Keratinocyte (primary cell): ENCODE results near the gene JUP. TPM values are rescaled to one million over a fixed set of nuclear protein-coding genes. Genes with fewer than 3 reads are reported as not detected.

Experiments
- DNase-seq: peaks from one replicate; pipeline ENCODE4 v3.0.0-alpha.2; 2011; ENCODE audit warnings: low read depth, missing footprints, low spot score
- FAIRE-seq: peaks from 2 replicates; lab custom pipeline; 2011; peaks lifted over from hg19 to GRCh38; lab: Jason Lieb, UNC
- H2AFZ ChIP-seq: 2 replicates; pipeline ENCODE4 v1.6.0; 2012; ENCODE audit warnings: low read length, control low read depth, inconsistent platforms; ENCODE audit not compliant: control insufficient read depth
- H3K27ac ChIP-seq: 2 replicates; pipeline ENCODE4 v1.5.1; 2011; ENCODE audit warnings: low read length; ENCODE audit not compliant: control insufficient read depth, insufficient read depth
- H3K27me3 ChIP-seq: 3 replicates; pipeline ENCODE4 v1.6.0; 2011; ENCODE audit warnings: low read length; ENCODE audit not compliant: control insufficient read depth, insufficient read depth; ENCODE audit errors: extremely low read depth
- H3K36me3 ChIP-seq, 2 experiments: 2 replicates in 1 of 2; 3 replicates in 1 of 2; pipeline ENCODE4 v1.5.1; 2011; ENCODE audit warnings: low read length in 2 of 2, mild to moderate bottlenecking in 1 of 2; ENCODE audit not compliant: control insufficient read depth in 2 of 2, insufficient read depth in 2 of 2; ENCODE audit errors: extremely low read depth in 1 of 2
- H3K4me1 ChIP-seq: 3 replicates; pipeline ENCODE4 v1.5.1; 2011; ENCODE audit warnings: low read length; ENCODE audit not compliant: control insufficient read depth, insufficient read depth; ENCODE audit errors: extremely low read depth
- H3K4me2 ChIP-seq: 3 replicates; pipeline ENCODE4 v1.6.0; 2011; ENCODE audit warnings: low read depth, low read length; ENCODE audit not compliant: control insufficient read depth, insufficient read depth; ENCODE audit errors: extremely low read depth
- H3K4me3 ChIP-seq, 3 experiments: fragments of 200-600 bp in 1 of 3; sonication (generic) in 1 of 3; 2 replicates in 2 of 3; 3 replicates in 1 of 3; pipeline ENCODE4 v1.5.1; 2011 to 2016; ENCODE audit warnings: low read length in 3 of 3, mild to moderate bottlenecking in 3 of 3, control low read depth in 2 of 3, inconsistent platforms in 1 of 3, low read depth in 1 of 3, mixed read lengths in 1 of 3, mixed run types in 1 of 3, moderate library complexity in 1 of 3; ENCODE audit not compliant: control insufficient read depth in 2 of 3, insufficient read depth in 2 of 3; ENCODE audit errors: extremely low read depth in 1 of 3
- H3K79me2 ChIP-seq: 2 replicates; pipeline ENCODE4 v1.6.0; 2012; ENCODE audit warnings: low read length; ENCODE audit not compliant: control insufficient read depth, insufficient read depth
- H3K9ac ChIP-seq: 3 replicates; pipeline ENCODE4 v1.6.0; 2011; ENCODE audit warnings: low read length; ENCODE audit not compliant: control insufficient read depth, insufficient read depth; ENCODE audit errors: extremely low read depth
- H3K9me1 ChIP-seq: 3 replicates; pipeline ENCODE4 v1.6.0; 2011; ENCODE audit warnings: low read length; ENCODE audit not compliant: control insufficient read depth, insufficient read depth; ENCODE audit errors: extremely low read depth
- H3K9me3 ChIP-seq: 2 replicates; pipeline ENCODE4 v1.5.1; 2012; ENCODE audit warnings: low read depth, low read length; ENCODE audit not compliant: control insufficient read depth
- H4K20me1 ChIP-seq: 3 replicates; pipeline ENCODE4 v1.6.0; 2011; ENCODE audit warnings: low read length; ENCODE audit not compliant: control insufficient read depth, insufficient read depth; ENCODE audit errors: extremely low read depth
- EZH2 ChIP-seq: IDR thresholded peaks from one replicate; pipeline ENCODE4 v1.6.1; 2012; ENCODE audit warnings: inconsistent platforms, mild to moderate bottlenecking, low read length, moderate library complexity
- dilution Hi-C: fragments of 300-500 bp; cut with MboI; formaldehyde crosslinking; loops from one replicate; pipeline ENCODE4 v1.7.0; 2020; ENCODE audit warnings: low sequenced_read_pairs; ENCODE audit not compliant: extremely low pct_ligation_motif_present
- polyA plus RNA-seq, 5 experiments: library from polyadenylated mRNA; depleted of rRNA in 3 of 5; stranded (reverse) in 3 of 5; stranded (forward) in 1 of 5; unstranded in 1 of 5; fragments of >200 nt; gene quantifications; 1 replicate in 1 of 5; 2 replicates in 3 of 5; 3 replicates in 1 of 5; pipeline versions ENCODE4 v1.2.1 to v1.2.3, GENCODE V29; 2011 to 2012; ENCODE audit warnings: missing spikeins in 2 of 5, low read depth in 1 of 5, low replicate concordance in 1 of 5
- TF ChIP-seq, protein P1 (sequence below), 3 experiments: IDR thresholded peaks in 1 of 3; conservative IDR thresholded peaks in 1 of 3; optimal IDR thresholded peaks in 1 of 3; 2 replicates in 2 of 3; 3 replicates in 1 of 3; pipeline versions ENCODE3 to v1.5.1; 2011; ENCODE audit warnings: low read length in 3 of 3, mild to moderate bottlenecking in 3 of 3, moderate library complexity in 2 of 3, control low read depth in 1 of 3, inconsistent platforms in 1 of 3; ENCODE audit not compliant: insufficient read depth in 2 of 3; ENCODE audit errors: extremely low read depth in 1 of 3

The JUP gene
- polyA plus RNA-seq, 1 donor (not counting 4 experiments of a cell fraction or from before 2014, with no cell fraction given): 152 TPM

DNA sequence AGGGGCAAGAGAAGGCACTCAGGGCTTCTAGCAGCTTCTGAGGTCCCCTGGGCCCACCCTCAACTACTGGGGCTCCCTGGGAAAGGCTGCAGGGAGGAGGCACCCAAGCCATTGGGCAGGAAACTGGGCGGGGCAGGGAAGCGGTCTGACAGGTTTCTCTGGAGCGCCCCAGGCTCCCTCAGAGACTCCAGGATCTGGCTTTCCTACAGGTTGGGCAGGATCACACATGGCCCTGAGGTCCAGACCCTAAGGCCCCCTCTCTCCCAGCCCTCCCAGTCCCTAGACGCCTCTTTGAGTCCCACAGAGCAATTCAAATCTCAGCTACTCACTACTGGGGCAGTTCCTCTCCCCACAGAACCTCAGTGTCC, 14.3 kb downstream of the JUP start:
- Histone ChIP-seq H3K27ac (peak overlapping the region; percentile 98), H3K36me3 (peaks cover 44 to 55% of the 10 kb centered on the region in 2 experiments), H3K79me2 (peaks cover 74% of the 10 kb centered on the region), H3K4me2 (peak overlapping the region; percentile 63), H3K4me3 (peak overlapping the region in 1 of 3 experiments; percentile 41), H3K27me3 (no peaks in the 10 kb centered on the region), H3K9me3 (no peaks in the 10 kb centered on the region), H2AFZ (no peak overlapping the region), H3K9me1 (peaks cover 3% of the 10 kb centered on the region), H3K9ac (peak overlapping the region; percentile 81), H4K20me1 (peaks cover 24% of the 10 kb centered on the region), H3K4me1 (peaks cover 53% of the 10 kb centered on the region)
- dilution Hi-C loops: no loop called here
- TF ChIP-seq, protein P1, sequence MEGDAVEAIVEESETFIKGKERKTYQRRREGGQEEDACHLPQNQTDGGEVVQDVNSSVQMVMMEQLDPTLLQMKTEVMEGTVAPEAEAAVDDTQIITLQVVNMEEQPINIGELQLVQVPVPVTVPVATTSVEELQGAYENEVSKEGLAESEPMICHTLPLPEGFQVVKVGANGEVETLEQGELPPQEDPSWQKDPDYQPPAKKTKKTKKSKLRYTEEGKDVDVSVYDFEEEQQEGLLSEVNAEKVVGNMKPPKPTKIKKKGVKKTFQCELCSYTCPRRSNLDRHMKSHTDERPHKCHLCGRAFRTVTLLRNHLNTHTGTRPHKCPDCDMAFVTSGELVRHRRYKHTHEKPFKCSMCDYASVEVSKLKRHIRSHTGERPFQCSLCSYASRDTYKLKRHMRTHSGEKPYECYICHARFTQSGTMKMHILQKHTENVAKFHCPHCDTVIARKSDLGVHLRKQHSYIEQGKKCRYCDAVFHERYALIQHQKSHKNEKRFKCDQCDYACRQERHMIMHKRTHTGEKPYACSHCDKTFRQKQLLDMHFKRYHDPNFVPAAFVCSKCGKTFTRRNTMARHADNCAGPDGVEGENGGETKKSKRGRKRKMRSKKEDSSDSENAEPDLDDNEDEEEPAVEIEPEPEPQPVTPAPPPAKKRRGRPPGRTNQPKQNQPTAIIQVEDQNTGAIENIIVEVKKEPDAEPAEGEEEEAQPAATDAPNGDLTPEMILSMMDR (optimal IDR thresholded peaks at IDR 0.05 in 1 of 3, IDR thresholded peaks at IDR 0.05 in 1 of 3, conservative IDR thresholded peaks at IDR 0.05 in 1 of 3; ENCODE audit: extremely low read depth in 1 of 3, insufficient read depth in 2 of 3, low read length in 3 of 3): no peak
- no peak for TF ChIP-seq EZH2
- DNase-seq (no peak), FAIRE-seq (peak; percentile 83)

DNA sequence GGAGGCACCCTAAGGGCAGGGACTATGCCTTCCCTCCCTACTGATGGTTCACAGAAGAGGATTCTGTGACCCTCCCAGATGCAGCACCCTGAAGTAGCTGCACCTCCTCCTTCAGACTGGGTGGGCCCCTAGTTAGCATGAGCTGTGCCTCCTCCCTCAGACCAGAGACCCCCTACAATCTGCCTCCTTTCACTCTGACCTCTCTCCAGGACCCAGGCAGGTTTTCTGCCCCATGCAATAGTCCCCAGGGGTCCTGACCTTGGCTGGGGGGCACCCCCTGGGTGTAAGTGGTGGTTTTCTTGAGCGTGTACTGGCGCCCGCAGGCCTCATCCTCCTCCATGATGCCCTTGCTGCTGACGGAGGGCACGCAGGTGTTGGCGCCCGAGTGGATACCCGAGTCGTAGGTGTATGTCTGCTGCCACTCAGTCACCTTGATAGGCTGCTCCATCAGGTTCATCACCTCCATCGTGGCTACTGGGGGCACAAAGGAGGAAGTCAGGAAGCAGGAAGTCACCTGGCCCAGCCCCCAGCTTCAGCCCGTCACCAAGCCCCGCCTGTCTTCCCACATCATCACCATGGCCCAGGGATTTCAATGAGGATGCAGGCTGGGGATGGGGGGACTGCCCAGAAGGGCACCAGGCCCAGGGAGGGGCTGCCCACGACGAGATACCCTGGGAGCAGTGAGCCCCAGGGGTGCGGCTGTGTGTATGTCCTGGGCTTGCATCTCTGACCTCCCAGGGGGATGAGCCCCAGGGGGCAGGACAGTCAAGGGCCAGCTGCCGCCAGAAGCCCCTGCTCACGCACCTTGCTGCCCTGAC, 14.9 kb downstream of the JUP start:
- Histone ChIP-seq H3K27ac (peak overlapping the region; percentile 98), H3K79me2 (peaks cover 72% of the 10 kb centered on the region), H3K27me3 (no peaks in the 10 kb centered on the region), H2AFZ (no peak overlapping the region), H3K4me2 (peak overlapping the region; percentile 63), H3K4me3 (peak overlapping the region in 1 of 3 experiments; percentile 41), H3K36me3 (peaks cover 44 to 51% of the 10 kb centered on the region in 2 experiments), H4K20me1 (peaks cover 24% of the 10 kb centered on the region), H3K4me1 (peaks cover 49% of the 10 kb centered on the region), H3K9me3 (no peaks in the 10 kb centered on the region), H3K9ac (peak overlapping the region; percentile 47), H3K9me1 (peaks cover 3% of the 10 kb centered on the region)
- no peak for FAIRE-seq
- TF ChIP-seq EZH2: no peak
- TF ChIP-seq, protein P1 (optimal IDR thresholded peaks at IDR 0.05 in 1 of 3, IDR thresholded peaks at IDR 0.05 in 1 of 3, conservative IDR thresholded peaks at IDR 0.05 in 1 of 3; ENCODE audit: extremely low read depth in 1 of 3, insufficient read depth in 2 of 3, low read length in 3 of 3): no peak
- DNase-seq: no peak
- dilution Hi-C loops: no loop called here
